ENCODE measurements around the gene DOCK7. TPM values are rescaled to one million over a fixed set of nuclear protein-coding genes. Genes with fewer than 3 reads are reported as not detected.

The DOCK7 gene
- total and polyA plus RNA-seq, 4 donors, result 6.1 to 64.1 (median 29.3) TPM

DNA sequence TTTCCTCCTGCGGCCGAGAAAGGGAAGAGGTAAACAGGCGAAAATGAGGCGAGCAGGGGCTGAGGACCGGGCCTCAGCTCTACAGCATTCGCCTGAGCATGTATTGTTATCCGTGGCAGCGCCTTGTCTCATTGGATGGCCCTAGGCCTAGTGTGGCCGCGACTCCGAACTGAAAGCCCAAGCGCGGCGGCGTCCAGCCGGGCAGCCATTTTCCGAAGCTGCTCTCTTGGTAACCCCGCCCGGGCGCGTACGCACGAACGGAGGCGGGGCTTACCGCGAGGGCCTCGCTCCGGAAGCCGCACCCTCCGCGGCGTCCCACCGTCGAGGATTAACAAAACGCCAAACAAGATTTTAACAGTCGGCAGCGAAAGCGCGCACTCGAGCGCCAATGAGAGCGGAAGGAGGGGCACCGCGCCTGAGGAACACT, 252.1 kb downstream of the DOCK7 start:
- Histone ChIP-seq H3K27ac (ENCODE audit: low read depth in 1 of 2, low read length in 2 of 2) (peak overlapping the region; percentile 83 to 99), H3K27me3 (ENCODE audit: control insufficient read depth in 1 of 2, insufficient read depth in 2 of 2, low read length in 1 of 2) (no peaks in the 10 kb centered on the region), H3K4me3 (ENCODE audit: low read length in 2 of 2) (peak overlapping the region; percentile 72 to 96), H3K36me3 (ENCODE audit: control insufficient read depth in 1 of 2, insufficient read depth in 2 of 2, low read length in 1 of 2) (no peaks in the 10 kb centered on the region), H3K4me1 (ENCODE audit: control insufficient read depth in 1 of 2, insufficient read depth in 2 of 2, low read length in 2 of 2) (no peaks in the 10 kb centered on the region), H3K9me3 (ENCODE audit: control insufficient read depth, low read length) (no peaks in the 10 kb centered on the region)
- intact Hi-C loops (cut with DNase I), result no loop called here
- 0% methylated on average over 45 of the region's 45 CpGs for WGBS, 2 donors
- peak; percentile 95 for ATAC-seq (ENCODE audit: low FRiP score)
- DNase-seq, result peak; percentile 97 to 98

DNA sequence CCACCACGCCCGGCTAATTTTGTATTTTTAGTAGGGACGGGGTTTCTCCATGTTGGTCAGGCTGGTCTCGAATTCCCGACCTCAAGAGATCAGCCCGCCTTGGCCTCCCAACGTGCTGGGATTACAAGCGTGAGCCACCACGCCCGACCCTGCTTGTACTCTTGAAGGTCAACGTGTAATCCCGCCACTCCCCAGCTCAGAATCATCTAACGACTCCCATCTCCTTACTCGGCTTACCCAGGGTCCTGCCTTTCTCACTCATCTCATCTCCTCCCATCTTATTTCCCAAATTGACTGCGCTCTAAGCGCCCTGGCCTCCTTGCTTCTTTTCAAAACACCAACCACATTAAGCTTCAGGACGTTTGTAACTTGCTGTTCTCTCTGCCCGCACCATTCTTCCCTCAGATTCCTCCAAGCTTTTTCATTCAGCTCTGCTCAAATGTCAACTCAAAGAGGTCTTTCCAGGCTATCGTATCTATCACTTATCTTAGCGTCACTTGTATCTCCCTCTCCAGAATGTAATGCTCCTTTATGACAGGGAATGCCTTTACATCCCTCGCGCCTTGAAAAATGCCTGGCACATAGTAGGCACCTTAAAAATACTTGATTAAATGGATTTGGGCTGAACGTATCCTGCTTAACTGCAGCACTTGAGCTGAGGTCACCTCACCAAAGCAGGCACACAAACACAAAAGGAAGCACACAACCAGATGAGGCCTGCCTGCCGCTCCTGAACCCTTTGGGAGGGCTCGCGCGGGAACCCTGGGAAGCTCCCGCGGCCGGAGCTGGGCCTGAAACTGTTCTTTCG, 252.8 kb downstream of the DOCK7 start:
- Histone ChIP-seq H3K4me3 (ENCODE audit: low read length in 2 of 2) (peak overlapping the region; percentile 72 to 96), H3K36me3 (ENCODE audit: control insufficient read depth in 1 of 2, insufficient read depth in 2 of 2, low read length in 1 of 2) (no peaks in the 10 kb centered on the region), H3K4me1 (ENCODE audit: control insufficient read depth in 1 of 2, insufficient read depth in 2 of 2, low read length in 2 of 2) (no peaks in the 10 kb centered on the region), H3K27me3 (ENCODE audit: control insufficient read depth in 1 of 2, insufficient read depth in 2 of 2, low read length in 1 of 2) (no peaks in the 10 kb centered on the region), H3K9me3 (ENCODE audit: control insufficient read depth, low read length) (no peaks in the 10 kb centered on the region), H3K27ac (ENCODE audit: low read depth in 1 of 2, low read length in 2 of 2) (peak overlapping the region; percentile 83 to 99)
- intact Hi-C loops (cut with DNase I), result no loop called here
- ATAC-seq (ENCODE audit: low FRiP score), result peak; percentile 38
- no peak for DNase-seq
- WGBS, 2 donors, result 47 to 50% methylated on average over 31 of the region's 31 CpGs

DNA sequence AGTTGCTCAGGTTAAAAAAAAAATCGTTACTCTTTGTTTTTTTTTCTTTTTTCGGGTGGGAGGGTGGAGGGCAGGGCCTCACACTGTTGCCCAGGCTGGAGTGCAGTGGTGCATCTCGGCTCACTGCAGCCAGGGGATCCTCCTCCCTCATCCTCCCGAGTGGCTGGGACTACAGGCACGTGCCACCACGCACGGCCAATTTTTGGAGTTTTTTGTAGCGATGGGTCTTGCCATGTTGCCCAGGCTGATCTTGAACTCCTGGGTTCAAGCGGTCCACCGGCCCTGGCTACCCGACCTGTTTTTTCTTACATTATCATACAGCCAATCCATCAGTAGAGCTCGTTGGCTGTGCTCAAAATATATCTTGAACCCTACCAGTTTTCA, 253.6 kb downstream of the DOCK7 start:
- H3K4me1 ChIP-seq (ENCODE audit: control insufficient read depth in 1 of 2, insufficient read depth in 2 of 2, low read length in 2 of 2), result no peaks in the 10 kb centered on the region
- H3K27me3 ChIP-seq (ENCODE audit: control insufficient read depth in 1 of 2, insufficient read depth in 2 of 2, low read length in 1 of 2), result no peaks in the 10 kb centered on the region
- no peak for ATAC-seq (ENCODE audit: low FRiP score)
- DNase-seq, result no peak
- H3K4me3 ChIP-seq (ENCODE audit: low read length in 2 of 2), result no peak overlapping the region
- intact Hi-C loops (cut with DNase I), result no loop called here
- no peaks in the 10 kb centered on the region for H3K9me3 ChIP-seq (ENCODE audit: control insufficient read depth, low read length)
- H3K36me3 ChIP-seq (ENCODE audit: control insufficient read depth in 1 of 2, insufficient read depth in 2 of 2, low read length in 1 of 2), result no peaks in the 10 kb centered on the region
- no peak overlapping the region for H3K27ac ChIP-seq (ENCODE audit: low read depth in 1 of 2, low read length in 2 of 2)
- 90 to 91% methylated on average over 12 of the region's 12 CpGs for WGBS, 2 donors

DNA sequence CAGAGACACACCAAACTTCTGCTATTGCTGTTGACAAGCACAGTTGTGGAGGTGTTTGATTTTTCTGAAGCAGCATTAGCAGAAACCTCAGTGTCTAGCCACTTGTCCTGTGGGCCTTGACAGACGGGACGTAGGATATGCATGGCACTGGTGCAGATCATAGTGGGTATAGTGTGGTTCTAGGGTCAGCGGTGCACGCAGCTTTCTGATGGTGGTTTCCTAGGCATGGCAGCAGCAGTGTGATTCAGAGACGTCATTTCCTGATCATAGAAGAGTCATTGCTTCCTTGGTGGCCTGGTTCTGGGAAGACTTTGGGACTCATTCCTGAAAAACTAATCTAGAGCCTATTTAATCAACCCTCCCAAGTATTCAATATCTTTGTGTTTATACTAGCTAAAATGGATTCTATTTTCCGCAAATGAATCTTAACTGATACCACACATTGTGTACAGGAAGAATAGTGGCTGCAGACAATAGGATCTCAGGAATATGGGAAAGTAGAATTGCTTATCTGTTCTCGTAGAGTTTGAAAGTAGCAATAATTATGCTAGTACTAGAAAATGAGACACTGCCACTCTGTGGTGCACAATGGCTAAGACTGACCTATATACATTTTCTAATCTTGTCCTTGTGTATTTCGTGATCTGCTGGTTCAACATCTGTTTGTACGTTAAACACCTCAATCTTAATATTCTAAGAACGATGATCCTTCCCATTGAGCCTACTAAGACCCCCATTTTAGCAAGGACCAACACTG, 254.1 kb downstream of the DOCK7 start:
- Histone ChIP-seq H3K27ac (ENCODE audit: low read depth in 1 of 2, low read length in 2 of 2) (no peak overlapping the region), H3K4me1 (ENCODE audit: control insufficient read depth in 1 of 2, insufficient read depth in 2 of 2, low read length in 2 of 2) (no peaks in the 10 kb centered on the region), H3K27me3 (ENCODE audit: control insufficient read depth in 1 of 2, insufficient read depth in 2 of 2, low read length in 1 of 2) (no peaks in the 10 kb centered on the region), H3K36me3 (ENCODE audit: control insufficient read depth in 1 of 2, insufficient read depth in 2 of 2, low read length in 1 of 2) (no peaks in the 10 kb centered on the region), H3K4me3 (ENCODE audit: low read length in 2 of 2) (no peak overlapping the region), H3K9me3 (ENCODE audit: control insufficient read depth, low read length) (no peaks in the 10 kb centered on the region)
- 78 to 83% methylated on average over 10 of the region's 10 CpGs for WGBS, 2 donors
- intact Hi-C loops (cut with DNase I), result no loop called here
- ATAC-seq (ENCODE audit: low FRiP score), result no peak
- no peak for DNase-seq

- Histone ChIP-seq H3K4me1 (ENCODE audit: control insufficient read depth in 1 of 2, insufficient read depth in 2 of 2, low read length in 2 of 2) (no peaks in the 10 kb centered on the region), H3K4me3 (ENCODE audit: low read length in 2 of 2) (no peak overlapping the region)
- 89 to 96% methylated on average over 2 of the region's 2 CpGs for WGBS, 2 donors
Measured at GRCh38 chr1:62429581-62429980, 258.6 kb downstream of the DOCK7 start.

DNA sequence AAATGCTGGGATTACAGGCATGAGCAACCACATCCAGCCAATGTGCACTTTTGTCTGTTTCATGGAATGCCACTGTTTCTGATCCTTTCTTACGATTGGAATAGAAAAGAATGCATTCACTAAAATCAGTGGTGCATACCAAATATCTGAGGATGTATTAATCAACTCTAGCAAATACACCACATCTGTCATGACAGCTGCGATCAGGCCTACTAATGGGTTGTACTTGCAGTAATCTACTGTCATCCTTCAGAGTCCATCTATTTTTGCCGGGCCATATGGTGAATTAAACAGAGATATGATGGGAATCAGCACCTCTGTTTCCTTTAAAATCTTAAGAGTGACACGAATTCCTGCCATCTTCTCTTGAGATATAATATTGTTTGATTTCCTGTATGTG, 259.8 kb downstream of the DOCK7 start:
- Histone ChIP-seq H3K4me3 (ENCODE audit: low read length in 2 of 2) (no peak overlapping the region), H3K27ac (ENCODE audit: low read depth in 1 of 2, low read length in 2 of 2) (no peak overlapping the region), H3K27me3 (ENCODE audit: control insufficient read depth in 1 of 2, insufficient read depth in 2 of 2, low read length in 1 of 2) (no peaks in the 10 kb centered on the region), H3K9me3 (ENCODE audit: control insufficient read depth, low read length) (no peaks in the 10 kb centered on the region), H3K4me1 (ENCODE audit: control insufficient read depth in 1 of 2, insufficient read depth in 2 of 2, low read length in 2 of 2) (no peaks in the 10 kb centered on the region), H3K36me3 (ENCODE audit: control insufficient read depth in 1 of 2, insufficient read depth in 2 of 2, low read length in 1 of 2) (no peaks in the 10 kb centered on the region)
- DNase-seq (no peak), ATAC-seq (ENCODE audit: low FRiP score) (no peak)
- intact Hi-C loops (cut with DNase I), result no loop called here
- 76% methylated on average over 4 of the region's 4 CpGs for WGBS, 2 donors

More at GRCh38 chr1:62429581-62429980, 258.6 kb downstream of the DOCK7 start:
- H3K27me3 ChIP-seq (ENCODE audit: control insufficient read depth in 1 of 2, insufficient read depth in 2 of 2, low read length in 1 of 2), result no peaks in the 10 kb centered on the region
- no peak for ATAC-seq (ENCODE audit: low FRiP score)
- H3K27ac ChIP-seq (ENCODE audit: low read depth in 1 of 2, low read length in 2 of 2), result no peak overlapping the region
- no peak for DNase-seq
- no peaks in the 10 kb centered on the region for H3K36me3 ChIP-seq (ENCODE audit: control insufficient read depth in 1 of 2, insufficient read depth in 2 of 2, low read length in 1 of 2)
- no peaks in the 10 kb centered on the region for H3K9me3 ChIP-seq (ENCODE audit: control insufficient read depth, low read length)
- intact Hi-C loops (cut with DNase I), result no loop called here

DNA sequence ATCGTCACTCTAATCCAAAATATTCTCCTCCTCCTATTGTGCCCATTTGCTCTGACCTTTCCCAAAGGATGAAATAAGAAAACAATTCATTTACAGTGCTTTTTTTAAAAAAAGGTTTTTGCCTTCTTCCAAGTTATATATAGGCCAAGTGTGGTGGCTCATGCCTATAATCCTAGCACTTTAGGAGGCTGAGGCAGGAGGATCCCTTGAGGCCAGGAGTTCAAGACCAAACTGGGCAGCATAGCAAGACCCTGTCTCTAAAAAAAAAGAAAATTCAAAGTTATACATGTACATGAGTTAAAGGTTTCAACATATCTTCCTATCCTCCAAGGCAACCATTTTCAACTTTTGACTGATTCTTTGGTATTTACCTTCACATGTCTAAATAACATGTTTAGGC, 261.4 kb downstream of the DOCK7 start:
- H3K4me3 ChIP-seq (ENCODE audit: low read length in 2 of 2), result no peak overlapping the region
- intact Hi-C loops (cut with DNase I), result no loop called here
- no peaks in the 10 kb centered on the region for H3K9me3 ChIP-seq (ENCODE audit: control insufficient read depth, low read length)
- H3K27ac ChIP-seq (ENCODE audit: low read depth in 1 of 2, low read length in 2 of 2), result no peak overlapping the region
- H3K4me1 ChIP-seq (ENCODE audit: control insufficient read depth in 1 of 2, insufficient read depth in 2 of 2, low read length in 2 of 2), result no peaks in the 10 kb centered on the region
- no peak for DNase-seq
- no peaks in the 10 kb centered on the region for H3K27me3 ChIP-seq (ENCODE audit: control insufficient read depth in 1 of 2, insufficient read depth in 2 of 2, low read length in 1 of 2)
- H3K36me3 ChIP-seq (ENCODE audit: control insufficient read depth in 1 of 2, insufficient read depth in 2 of 2, low read length in 1 of 2), result no peaks in the 10 kb centered on the region
- no peak for ATAC-seq (ENCODE audit: low FRiP score)
- 85 to 93% methylated on average over 1 of the region's 1 CpG for whole genome bisulfite sequencing, 2 donors

GRCh38 chr1:62426237-62426636, 261.9 kb downstream of the DOCK7 start:
- 33 to 41% methylated on average over 3 of the region's 3 CpGs for WGBS, 2 donors
- Histone ChIP-seq H3K4me1 (ENCODE audit: control insufficient read depth in 1 of 2, insufficient read depth in 2 of 2, low read length in 2 of 2) (no peaks in the 10 kb centered on the region), H3K27me3 (ENCODE audit: control insufficient read depth in 1 of 2, insufficient read depth in 2 of 2, low read length in 1 of 2) (no peaks in the 10 kb centered on the region), H3K36me3 (ENCODE audit: control insufficient read depth in 1 of 2, insufficient read depth in 2 of 2, low read length in 1 of 2) (no peaks in the 10 kb centered on the region), H3K9me3 (ENCODE audit: control insufficient read depth, low read length) (no peaks in the 10 kb centered on the region), H3K27ac (ENCODE audit: low read depth in 1 of 2, low read length in 2 of 2) (no peak overlapping the region), H3K4me3 (ENCODE audit: low read length in 2 of 2) (no peak overlapping the region)
- no peak for DNase-seq
- ATAC-seq (ENCODE audit: low FRiP score), result no peak
- intact Hi-C loops (cut with DNase I), result no loop called here

DNA sequence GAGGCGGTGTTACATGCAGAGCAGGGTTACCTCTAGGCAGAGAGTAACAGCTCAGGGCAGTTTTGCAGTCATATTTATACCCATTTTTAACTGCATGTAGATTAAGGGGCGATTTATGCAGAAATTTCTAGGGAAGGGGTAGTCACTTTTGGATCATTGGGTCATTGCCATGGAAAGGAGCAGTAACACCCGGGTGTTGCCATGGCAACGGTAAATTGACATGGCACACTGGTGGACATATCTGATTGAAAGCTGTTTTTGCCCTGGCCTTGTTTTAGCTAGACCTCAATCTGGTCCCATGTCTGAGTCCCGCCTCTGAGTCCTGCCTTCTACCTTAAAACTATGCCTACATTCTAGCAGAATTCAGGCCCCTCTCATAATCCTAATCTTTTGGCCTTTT, 263.1 kb downstream of the DOCK7 start:
- no peaks in the 10 kb centered on the region for H3K27me3 ChIP-seq (ENCODE audit: control insufficient read depth in 1 of 2, insufficient read depth in 2 of 2, low read length in 1 of 2)
- H3K4me3 ChIP-seq (ENCODE audit: low read length in 2 of 2), result no peak overlapping the region
- H3K4me1 ChIP-seq (ENCODE audit: control insufficient read depth in 1 of 2, insufficient read depth in 2 of 2, low read length in 2 of 2), result no peaks in the 10 kb centered on the region
- H3K36me3 ChIP-seq (ENCODE audit: control insufficient read depth in 1 of 2, insufficient read depth in 2 of 2, low read length in 1 of 2), result no peaks in the 10 kb centered on the region
- ATAC-seq (ENCODE audit: low FRiP score) (no peak), DNase-seq (no peak)
- WGBS, 2 donors, result 79 to 81% methylated on average over 5 of the region's 5 CpGs
- intact Hi-C loops (cut with DNase I), result no loop called here
- H3K9me3 ChIP-seq (ENCODE audit: control insufficient read depth, low read length), result no peaks in the 10 kb centered on the region
- H3K27ac ChIP-seq (ENCODE audit: low read depth in 1 of 2, low read length in 2 of 2), result no peak overlapping the region

Data from aorta (tissue), 5 donors.